HepG2 (cell line): ENCODE measurements around the gene DCAF8. TPM values are rescaled to one million over a fixed set of nuclear protein-coding genes. Genes with fewer than 3 reads are reported as not detected.

Experiments used
- ATAC-seq: fragments of 200-7000 bp; cut with Tn5 transposase; 3 replicates; pipeline ENCODE4 v1.9.1; 2020; ENCODE audit warnings: mild to moderate bottlenecking, moderate library complexity
- BruUV-seq: library from RNA; stranded (reverse); fragments of 400-500 nt; replicated peaks from 2 replicates; lab custom pipeline; 2021; lab: Mats Ljungman, UMichigan
- CTCF ChIA-PET: fragments of 300-600 bp; formaldehyde crosslinking; extraction: SDS; loops from one replicate; lab custom pipeline; 2021; ENCODE audit warnings: low total read pairs, inconsistent platforms, low intra/inter-chr PET ratio; lab: Yijun Ruan, JAX
- POLR2A ChIA-PET: fragments of 350-600 bp; sonication (Branson Sonifier 250); formaldehyde crosslinking; loops from one replicate; lab custom pipeline; 2020; ENCODE audit warnings: antibody characterized with exemption, inconsistent platforms; lab: Yijun Ruan, JAX
- DNase-seq: peaks from one replicate; pipeline ENCODE4 v3.0.0-alpha.2; 2015; ENCODE audit warnings: low spot score
- FAIRE-seq: peaks from 3 replicates; lab custom pipeline; 2011; peaks lifted over from hg19 to GRCh38; lab: Jason Lieb, UNC
- H2AFZ ChIP-seq: one replicate; pipeline ENCODE4 v1.6.1; 2011; ENCODE audit warnings: low read length, inconsistent platforms
- H3K27ac ChIP-seq: fragments of 300-600 bp; 3 replicates; pipeline ENCODE4 v1.8.0; 2011; ENCODE audit warnings: mixed run types, mild to moderate bottlenecking, mixed read lengths, low read length, inconsistent platforms; ENCODE audit not compliant: insufficient read depth; ENCODE audit errors: extremely low read length
- H3K27me3 ChIP-seq, 2 experiments: fragments of 200-600 bp in 1 of 2; 2 replicates in 1 of 2; 3 replicates in 1 of 2; pipeline versions ENCODE4 v1.6.0 to v1.8.0; 2011; ENCODE audit warnings: low read length in 2 of 2, mild to moderate bottlenecking in 2 of 2, moderate library complexity in 2 of 2, inconsistent platforms in 1 of 2; ENCODE audit not compliant: insufficient read depth in 2 of 2, control insufficient read depth in 1 of 2
- H3K36me3 ChIP-seq, 2 experiments: fragments of 200-600 bp in 1 of 2; replicated peaks in 1 of 2; 2 replicates in 1 of 2; 3 replicates in 1 of 2; pipeline versions ENCODE4 v1.5.1 to v1.8.0; 2011; ENCODE audit warnings: low read length in 2 of 2, inconsistent platforms in 1 of 2; ENCODE audit not compliant: insufficient read depth in 2 of 2, control insufficient read depth in 1 of 2
- H3K4me1 ChIP-seq: 2 replicates; pipeline ENCODE4 v1.5.1; 2012; ENCODE audit warnings: low read length, inconsistent platforms; ENCODE audit not compliant: insufficient read depth
- H3K4me2 ChIP-seq: 2 replicates; pipeline ENCODE4 v1.6.0; 2011; ENCODE audit warnings: low read depth, low read length, inconsistent platforms
- H3K4me3 ChIP-seq, 3 experiments: fragments of 200-600 bp in 1 of 3; sonication (generic), shearing (Covaris generic) in 1 of 3; replicated peaks in 1 of 3; 2 replicates each; pipeline ENCODE4 v1.5.1; 2011 to 2016; ENCODE audit warnings: low read length in 3 of 3, inconsistent platforms in 2 of 3, low read depth in 2 of 3, mild to moderate bottlenecking in 2 of 3, control low read depth in 1 of 3, mixed read lengths in 1 of 3; ENCODE audit not compliant: insufficient read depth in 1 of 3
- H3K79me2 ChIP-seq: one replicate; pipeline ENCODE4 v1.6.1; 2011; ENCODE audit warnings: low read length, inconsistent platforms; ENCODE audit not compliant: insufficient read depth
- H3K9ac ChIP-seq: 2 replicates; pipeline ENCODE4 v1.6.0; 2011; ENCODE audit warnings: mild to moderate bottlenecking, low read depth, low read length, inconsistent platforms; ENCODE audit not compliant: insufficient read depth
- H3K9me3 ChIP-seq: 2 replicates; pipeline ENCODE4 v1.5.1; 2012; ENCODE audit warnings: mild to moderate bottlenecking, low read length
- H4K20me1 ChIP-seq: 2 replicates; pipeline ENCODE4 v1.6.0; 2011; ENCODE audit warnings: inconsistent platforms, mild to moderate bottlenecking, low read length, moderate library complexity; ENCODE audit not compliant: insufficient read depth
- CREBL2 ChIP-seq: sonication (generic); formaldehyde crosslinking; IDR thresholded peaks from 2 replicates; pipeline ENCODE4 v1.8.1; 2023; ENCODE audit warnings: missing genetic modification reagents, mild to moderate bottlenecking, borderline replicate concordance
- DPF2 ChIP-seq: sonication (generic); formaldehyde crosslinking; IDR thresholded peaks from 2 replicates; pipeline ENCODE4 v1.4.0; 2020; ENCODE audit warnings: mild to moderate bottlenecking, low read depth, missing genetic modification reagents, borderline replicate concordance
- FOXP4 ChIP-seq: sonication (generic); formaldehyde crosslinking; IDR thresholded peaks from 2 replicates; pipeline ENCODE4 v1.4.0; 2020; ENCODE audit warnings: missing genetic modification reagents
- GLMP ChIP-seq: sonication (generic); formaldehyde crosslinking; IDR thresholded peaks from 2 replicates; pipeline ENCODE4 v1.9.0; 2021; ENCODE audit warnings: missing genetic modification reagents, mild to moderate bottlenecking, borderline replicate concordance
- GMEB1 ChIP-seq: sonication (generic); formaldehyde crosslinking; IDR thresholded peaks from 2 replicates; pipeline ENCODE4 v1.5.1; 2020; ENCODE audit warnings: missing genetic modification reagents, mild to moderate bottlenecking, borderline replicate concordance
- SOX13 ChIP-seq, 3 experiments: fragments of 450-650 bp in 1 of 3; sonication (generic) in 1 of 3; formaldehyde crosslinking in 1 of 3; IDR thresholded peaks in 2 of 3; conservative IDR thresholded peaks in 1 of 3; 2 replicates each; pipeline versions ENCODE4 v1.5.0 to v1.6.1; 2016 to 2020; ENCODE audit warnings: antibody characterized with exemption in 1 of 3, mild to moderate bottlenecking in 1 of 3, missing compliant biosample characterization in 1 of 3, missing genetic modification reagents in 1 of 3, moderate library complexity in 1 of 3
- ZFP41 ChIP-seq: sonication (generic); formaldehyde crosslinking; IDR thresholded peaks from 2 replicates; pipeline ENCODE4 v1.4.0; 2020; ENCODE audit warnings: mild to moderate bottlenecking, missing genetic modification reagents, borderline replicate concordance
- ZNF124 ChIP-seq: sonication (generic); formaldehyde crosslinking; IDR thresholded peaks from 2 replicates; pipeline ENCODE4 v1.4.0; 2020; ENCODE audit warnings: missing genetic modification reagents
- ZNF512B ChIP-seq: sonication (generic); formaldehyde crosslinking; IDR thresholded peaks from 2 replicates; pipeline ENCODE4 v1.5.1; 2020; ENCODE audit warnings: missing genetic modification reagents, mild to moderate bottlenecking, borderline replicate concordance
- ZNF776 ChIP-seq: sonication (generic); formaldehyde crosslinking; IDR thresholded peaks from 2 replicates; pipeline ENCODE4 v1.4.0; 2020; ENCODE audit warnings: mild to moderate bottlenecking, missing genetic modification reagents
- ZNF788 ChIP-seq: sonication (generic); formaldehyde crosslinking; IDR thresholded peaks from 2 replicates; pipeline ENCODE4 v1.5.0; 2020; ENCODE audit warnings: mild to moderate bottlenecking, missing genetic modification reagents, borderline replicate concordance
- WGBS: methylation state at CpG from one replicate; pipeline ENCODE4 v1.1.6; 2017; ENCODE audit warnings: low lambda C conversion rate; 5-methylcytosine and 5-hydroxymethylcytosine counted together
- in situ Hi-C: cut with HindIII; loops from 2 replicates; pipeline ENCODE4 v1.10.0; 2017; ENCODE audit warnings: low pct_unique_long_range_greater_than_20kb; ENCODE audit not compliant: extremely low pct_ligation_motif_present
- intact Hi-C: fragments of 100-400 bp; cut with micrococcal nuclease; formaldehyde crosslinking; loops from one replicate; pipeline ENCODE4 v1.10.0; 2022; ENCODE audit not compliant: unreplicated experiment
- polyA plus RNA-seq, 8 experiments: library from polyadenylated mRNA; depleted of rRNA in 3 of 8; stranded (reverse) in 7 of 8; unstranded in 1 of 8; fragments of >200 nt; fragmentation: Illumina TruSeq in 4 of 8; extraction: Trizol in 4 of 8; gene quantifications; 2 replicates each; pipeline versions ENCODE4 v1.2.1 to v1.2.3, GENCODE V29; 2011 to 2016; ENCODE audit warnings: low read depth in 4 of 8, missing spikeins in 1 of 8, mixed read lengths in 1 of 8; ENCODE audit not compliant: insufficient read depth in 1 of 8
- total RNA-seq, 5 experiments: library from RNA; depleted of rRNA; stranded (reverse); fragments of >200 nt; fragmentation: Illumina TruSeq; extraction: Trizol; gene quantifications; 2 replicates each; pipeline ENCODE4 v1.2.3, GENCODE V29; 2016; ENCODE audit warnings: low read depth in 1 of 5

Gene DCAF8
- total and polyA plus RNA-seq, 2 of the 13 experiments (the other 11 are each of a cell fraction or from before 2014, with no cell fraction given), result 73.4 to 79.8 TPM

- DNase-seq (peak; percentile 85), FAIRE-seq (peak; percentile 85), ATAC-seq (peak; percentile 88)
- no peaks in the 10 kb centered on the region for H3K79me2 ChIP-seq
- POLR2A ChIA-PET, result interaction anchor here (0.7 to 1.1 kb wide), 6 partner anchors 11 to 98 kb away, joined by 3 to 5 read pairs (median 4); partner anchors contain the start of genes DCAF8 and IGSF8
- intact Hi-C loops (loop anchor here (1.0 to 10.0 kb wide), 5 partner anchors 26 to 182 kb away; no protein-coding TSS in a partner anchor), in situ Hi-C loops (loop anchor here (5.0 kb wide), 2 partner anchors 59 to 99 kb away; no protein-coding TSS in a partner anchor)
- 3% methylated on average over 7 of the region's 16 CpGs for WGBS
- H3K36me3 ChIP-seq, result no peaks in the 10 kb centered on the region
- peak overlapping the region; percentile 57 for H3K9ac ChIP-seq
- peak overlapping the region; percentile 18 for H2AFZ ChIP-seq
- peak overlapping the region; percentile 85 for H3K4me2 ChIP-seq
- H3K27me3 ChIP-seq, result peaks cover 1 to 21% of the 10 kb centered on the region in 2 experiments; a peak in 3 of 5 replicates
- no peaks in the 10 kb centered on the region for H3K9me3 ChIP-seq
- peak overlapping the region; percentile 47 to 70 (median 55) for H3K4me3 ChIP-seq
- peak overlapping the region; percentile 53 for H3K27ac ChIP-seq
- BruUV-seq, result no TSS peak
- H4K20me1 ChIP-seq, result no peaks in the 10 kb centered on the region
- H3K4me1 ChIP-seq, result peaks cover 34% of the 10 kb centered on the region
- CTCF ChIA-PET, result interaction anchor here (1.0 to 2.0 kb wide), 5 partner anchors 26 to 183 kb away, joined by 4 to 13 read pairs (median 12); no protein-coding TSS in a partner anchor
- TF ChIP-seq ZNF512B, result peak; percentile 37; the same call in 1 of the 2 replicates
- no peak for TF ChIP-seq GLMP (CRISPR knock-in tag)
- TF ChIP-seq ZNF788 (CRISPR knock-in tag), result no peak; the same call in 1 of the 2 replicates
- no peak for TF ChIP-seq SOX13 (IDR thresholded peaks at IDR 0.05)
- TF ChIP-seq SOX13 (CRISPR knock-in tag; conservative IDR thresholded peaks at IDR 0.05 in 1 of 2, IDR thresholded peaks at IDR 0.05 in 1 of 2), result peak in 1 of 2 experiments; percentile 21; a peak in 1 of 4 replicates
- no peak for TF ChIP-seq GMEB1
- TF ChIP-seq ZNF124 (CRISPR knock-in tag), result no peak
- no peak for TF ChIP-seq ZFP41
- TF ChIP-seq FOXP4 (CRISPR knock-in tag), result no peak; the same call in 1 of the 2 replicates
- TF ChIP-seq ZNF776, result no peak
- TF ChIP-seq CREBL2, result no peak
- peak; percentile 64; the same call in 1 of the 2 replicates for TF ChIP-seq DPF2 (CRISPR knock-in tag)
Observed at GRCh38 chr1:160193091-160193819, 69.1 kb downstream of the DCAF8 start.
